SK-N-SH (cell line): ENCODE data around the gene LHX5.

Experiments
- CTCF ChIP-seq: fragments of 200-600 bp; sonication (generic); IDR thresholded peaks from 2 replicates; pipeline ENCODE4 v1.6.1; 2017; ENCODE audit warnings: antibody characterized with exemption, mild to moderate bottlenecking, moderate library complexity
- GATA2 ChIP-seq: sonication (generic); formaldehyde crosslinking; IDR thresholded peaks from 2 replicates; pipeline ENCODE4 v1.5.0; 2020; ENCODE audit warnings: mild to moderate bottlenecking, missing genetic modification reagents
- JUND ChIP-seq: IDR thresholded peaks from 2 replicates; pipeline ENCODE4 v1.4.0; 2012
- RXRA ChIP-seq: IDR thresholded peaks from 2 replicates; pipeline ENCODE4 v1.4.0; 2012; ENCODE audit warnings: low read depth, mild to moderate bottlenecking, borderline replicate concordance

GRCh38 chr12:113440947-113441782 is 30.5 kb downstream of the LHX5 start:
- no peak for TF ChIP-seq JUND
- no peak for TF ChIP-seq RXRA
- no peak for TF ChIP-seq GATA2 (CRISPR knock-in tag)
- no peak for TF ChIP-seq CTCF
